Thoracic aorta (tissue), 2 donors: ENCODE data around the gene MYBPHL. TPM values are rescaled to one million over a fixed set of nuclear protein-coding genes. Genes with fewer than 3 reads are reported as not detected.

Experiments used
- ATAC-seq: fragments of 150-250 bp; one replicate; pipeline ENCODE4 v1.8.0; 2017; ENCODE audit warnings: low read depth; ENCODE audit not compliant: insufficient number of reproducible peaks, low FRiP score
- DNase-seq: peaks from one replicate; pipeline ENCODE4 v3.0.0-alpha.2; 2020; ENCODE audit warnings: low spot score
- H3K27ac ChIP-seq, 2 donors: fragments of 200-600 bp; sonication (generic); 1 replicate in 1 of 2; 2 replicates in 1 of 2; pipeline ENCODE4 v1.5.1; 2016; ENCODE audit warnings: mild to moderate bottlenecking in 2 of 2, moderate library complexity in 2 of 2
- H3K27me3 ChIP-seq: fragments of 200-600 bp; sonication (generic); replicated peaks from 2 replicates; pipeline ENCODE4 v1.6.0; 2016; ENCODE audit warnings: mild to moderate bottlenecking; ENCODE audit not compliant: insufficient read depth
- H3K36me3 ChIP-seq: fragments of 200-600 bp; sonication (generic); one replicate; pipeline ENCODE4 v1.5.1; 2016
- H3K4me1 ChIP-seq, 2 donors: fragments of 200-600 bp; sonication (generic); 1 replicate in 1 of 2; 2 replicates in 1 of 2; pipeline versions ENCODE4 v1.5.1 to v1.6.0; 2016; ENCODE audit warnings: low read depth in 2 of 2, mild to moderate bottlenecking in 1 of 2; ENCODE audit not compliant: control insufficient read depth in 1 of 2
- H3K4me3 ChIP-seq: fragments of 200-600 bp; sonication (generic); 2 replicates; pipeline ENCODE4 v1.5.1; 2016; ENCODE audit warnings: mild to moderate bottlenecking
- H3K9me3 ChIP-seq: fragments of 200-600 bp; sonication (generic); 2 replicates; pipeline ENCODE4 v1.5.1; 2016
- total RNA-seq, 2 donors: library from RNA; depleted of rRNA; stranded (reverse); fragments of >200 nt; gene quantifications; one replicate each; pipeline versions ENCODE4 v1.1.0 to v1.2.3, GENCODE V29; 2016
- TF ChIP-seq, protein P1 (sequence below): fragments of 200-600 bp; sonication (generic); IDR thresholded peaks from one replicate; pipeline ENCODE4 v1.5.1; 2019; ENCODE audit warnings: antibody characterized with exemption

MYBPHL gene
- total RNA-seq, 2 donors from 2014 or later: 1.1 TPM; not detected in 1

DNA sequence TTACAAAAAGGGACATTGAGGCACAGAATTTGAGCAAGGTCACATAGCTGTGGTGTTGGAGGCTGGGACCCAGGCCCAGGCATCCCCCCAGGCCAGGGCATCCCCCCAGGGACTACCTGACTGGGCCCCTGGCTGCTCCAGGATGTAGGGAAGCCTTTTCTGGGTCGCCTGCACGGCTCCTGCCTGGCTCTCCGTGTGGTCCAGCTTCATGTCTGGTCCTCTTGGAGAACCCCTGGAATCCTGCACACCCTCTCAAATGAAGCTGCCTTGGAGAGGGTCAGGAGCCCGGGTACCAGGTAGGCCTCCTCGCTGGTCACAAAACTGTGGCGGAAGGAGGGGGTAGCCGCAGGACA is 58.4 kb downstream of the MYBPHL start:
- Histone ChIP-seq H3K4me1 (peaks cover 4 to 18% of the 10 kb centered on the region in 2 donors), H3K27me3 (no peaks in the 10 kb centered on the region), H3K4me3 (no peak overlapping the region), H3K27ac (no peak overlapping the region), H3K9me3 (no peaks in the 10 kb centered on the region), H3K36me3 (no peaks in the 10 kb centered on the region)
- no peak for DNase-seq
- no peak for ATAC-seq
- TF ChIP-seq, protein P1, sequence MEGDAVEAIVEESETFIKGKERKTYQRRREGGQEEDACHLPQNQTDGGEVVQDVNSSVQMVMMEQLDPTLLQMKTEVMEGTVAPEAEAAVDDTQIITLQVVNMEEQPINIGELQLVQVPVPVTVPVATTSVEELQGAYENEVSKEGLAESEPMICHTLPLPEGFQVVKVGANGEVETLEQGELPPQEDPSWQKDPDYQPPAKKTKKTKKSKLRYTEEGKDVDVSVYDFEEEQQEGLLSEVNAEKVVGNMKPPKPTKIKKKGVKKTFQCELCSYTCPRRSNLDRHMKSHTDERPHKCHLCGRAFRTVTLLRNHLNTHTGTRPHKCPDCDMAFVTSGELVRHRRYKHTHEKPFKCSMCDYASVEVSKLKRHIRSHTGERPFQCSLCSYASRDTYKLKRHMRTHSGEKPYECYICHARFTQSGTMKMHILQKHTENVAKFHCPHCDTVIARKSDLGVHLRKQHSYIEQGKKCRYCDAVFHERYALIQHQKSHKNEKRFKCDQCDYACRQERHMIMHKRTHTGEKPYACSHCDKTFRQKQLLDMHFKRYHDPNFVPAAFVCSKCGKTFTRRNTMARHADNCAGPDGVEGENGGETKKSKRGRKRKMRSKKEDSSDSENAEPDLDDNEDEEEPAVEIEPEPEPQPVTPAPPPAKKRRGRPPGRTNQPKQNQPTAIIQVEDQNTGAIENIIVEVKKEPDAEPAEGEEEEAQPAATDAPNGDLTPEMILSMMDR: no peak

DNA sequence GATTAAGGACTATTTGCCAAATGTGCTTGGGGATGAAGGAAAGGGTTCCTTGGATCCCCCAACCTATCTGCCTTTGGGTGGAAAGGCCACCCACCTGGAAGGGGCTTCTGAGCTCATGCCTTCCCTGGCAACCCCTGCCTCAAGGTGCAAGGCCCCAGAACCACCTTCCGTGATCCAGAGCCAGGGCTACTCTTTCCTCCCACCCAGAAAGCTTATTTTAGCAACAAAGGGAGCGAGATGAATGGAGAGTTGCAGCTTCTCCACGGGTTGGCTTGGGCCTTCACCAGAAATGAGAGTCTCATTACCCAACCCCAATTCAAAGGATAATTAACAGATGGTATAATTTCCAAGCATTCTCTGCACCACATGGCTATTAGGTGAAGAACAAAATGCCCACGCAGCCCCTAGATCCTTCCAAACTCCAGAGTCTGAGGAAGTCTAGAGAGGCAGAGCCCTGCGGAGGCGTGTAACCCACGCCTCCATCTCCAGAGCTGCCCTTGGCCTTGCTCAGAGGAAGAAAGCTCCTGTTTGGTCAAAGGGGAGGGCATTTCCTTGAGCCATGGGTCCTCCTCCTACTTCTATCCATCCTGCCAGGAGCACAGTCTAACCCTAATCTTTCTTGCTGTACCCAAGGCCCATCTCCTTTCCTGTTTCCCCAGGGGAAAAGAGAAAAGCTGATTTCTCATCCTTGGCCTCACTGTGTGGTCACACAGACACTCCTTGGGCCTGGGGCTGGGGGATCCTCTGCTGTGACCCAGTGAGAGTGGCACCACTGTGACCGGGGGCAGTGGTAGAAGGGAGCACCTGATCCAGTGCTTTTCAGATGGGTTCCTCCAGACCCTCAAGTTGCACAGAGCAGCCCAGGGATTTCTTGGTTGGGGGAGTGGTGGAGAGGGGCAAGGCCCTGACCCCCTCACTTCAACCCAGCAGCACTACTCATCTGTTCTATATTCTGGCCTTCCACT is 59.1 kb downstream of the MYBPHL start:
- no peaks in the 10 kb centered on the region for H3K27me3 ChIP-seq
- H3K36me3 ChIP-seq: no peaks in the 10 kb centered on the region
- H3K4me1 ChIP-seq: peaks cover 4 to 16% of the 10 kb centered on the region in 2 donors
- ATAC-seq (no peak), DNase-seq (peak; percentile 0)
- H3K9me3 ChIP-seq: no peaks in the 10 kb centered on the region
- H3K27ac ChIP-seq: no peak overlapping the region
- no peak overlapping the region for H3K4me3 ChIP-seq
- TF ChIP-seq, protein P1: no peak

DNA sequence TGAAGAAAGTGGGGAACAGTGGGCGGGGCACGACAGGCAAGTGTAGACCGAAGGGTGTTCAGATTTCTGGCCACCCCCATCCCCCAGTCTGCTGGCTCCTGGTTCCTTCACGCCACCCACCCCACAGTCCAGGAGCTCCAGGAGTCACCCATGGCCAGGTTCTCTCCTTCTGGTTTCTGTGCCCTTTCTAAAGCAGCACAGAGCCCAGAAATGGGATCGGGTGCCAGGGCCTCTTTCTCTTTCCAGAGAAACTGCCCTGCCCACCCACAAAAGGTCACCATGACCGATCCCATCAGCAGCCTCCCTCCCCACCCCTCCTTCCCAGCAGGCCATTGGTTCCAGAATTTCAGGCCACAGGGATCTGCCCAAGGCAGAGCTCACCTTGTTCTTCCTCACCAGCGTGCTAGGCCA is 60.7 kb downstream of the MYBPHL start:
- TF ChIP-seq, protein P1: no peak
- ATAC-seq (no peak), DNase-seq (no peak)
- Histone ChIP-seq H3K36me3 (no peaks in the 10 kb centered on the region), H3K4me1 (peaks cover 9 to 32% of the 10 kb centered on the region in 2 donors), H3K4me3 (no peak overlapping the region), H3K9me3 (no peaks in the 10 kb centered on the region), H3K27me3 (no peaks in the 10 kb centered on the region), H3K27ac (no peak overlapping the region)

DNA sequence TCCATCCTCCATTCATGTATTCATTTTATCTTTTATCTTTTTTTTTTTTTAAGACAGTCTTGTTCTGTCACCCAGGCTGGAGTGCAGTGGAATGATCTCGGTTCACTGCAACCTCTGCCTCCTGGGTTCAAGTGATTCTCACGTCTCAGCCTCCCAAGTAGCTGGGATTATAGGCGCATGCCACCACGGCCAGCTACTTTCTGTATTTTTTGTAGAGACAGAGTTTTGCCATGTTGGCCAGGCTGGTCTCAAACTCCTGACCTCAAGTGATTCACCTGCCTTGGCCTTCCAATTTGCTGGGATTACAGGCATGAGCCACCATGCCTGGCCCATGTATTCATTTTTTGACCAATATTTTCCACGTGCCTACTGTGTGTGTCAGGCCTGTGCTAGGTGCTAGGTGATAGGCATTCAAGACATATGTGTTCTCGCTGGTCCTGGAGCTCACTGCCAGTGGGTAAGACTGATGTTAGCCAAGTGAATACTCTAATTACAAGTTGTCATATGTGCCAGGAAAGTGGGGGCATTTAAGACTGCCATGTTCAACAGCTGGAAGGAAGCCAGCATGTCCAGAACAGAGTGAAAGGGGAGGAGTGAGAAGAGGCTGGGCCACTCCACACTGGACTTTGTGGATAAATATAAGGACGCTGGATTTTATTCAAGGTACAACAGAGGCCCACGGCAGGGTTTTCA is 62.8 kb downstream of the MYBPHL start:
- TF ChIP-seq, protein P1: no peak
- Histone ChIP-seq H3K27ac (no peak overlapping the region), H3K4me3 (no peak overlapping the region), H3K36me3 (peaks cover 2% of the 10 kb centered on the region), H3K9me3 (no peaks in the 10 kb centered on the region), H3K27me3 (no peaks in the 10 kb centered on the region), H3K4me1 (peaks cover 14 to 33% of the 10 kb centered on the region in 2 donors)
- no peak for ATAC-seq
- no peak for DNase-seq

DNA sequence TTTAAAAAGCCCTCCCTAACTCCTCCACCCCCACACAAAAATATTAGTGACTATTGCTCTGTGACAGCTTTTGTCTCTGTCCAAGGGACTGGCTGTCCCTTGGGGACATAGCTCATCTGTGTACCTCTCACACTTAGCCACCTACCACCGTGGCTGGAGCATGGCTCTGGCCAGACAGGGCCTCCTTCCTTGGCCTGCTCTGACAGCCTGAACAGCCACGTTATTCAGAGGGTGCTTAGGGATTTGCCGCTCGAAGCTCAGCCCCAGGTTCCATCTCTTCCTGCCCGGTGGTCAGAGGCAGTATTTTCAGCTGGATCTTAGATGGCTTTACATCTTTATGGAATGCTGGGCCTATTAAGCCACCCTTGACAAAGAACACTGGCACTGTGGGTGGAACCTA is 63.6 kb downstream of the MYBPHL start:
- Histone ChIP-seq H3K4me1 (peaks cover 12 to 31% of the 10 kb centered on the region in 2 donors), H3K27ac (no peak overlapping the region), H3K27me3 (no peaks in the 10 kb centered on the region), H3K9me3 (no peaks in the 10 kb centered on the region), H3K4me3 (no peak overlapping the region), H3K36me3 (peaks cover 10% of the 10 kb centered on the region)
- TF ChIP-seq, protein P1: no peak
- ATAC-seq (no peak), DNase-seq (no peak)
